GM23338 (cell line): Measurements from ENCODE around the gene NDUFA3. TPM values are rescaled to one million over a fixed set of nuclear protein-coding genes. Genes with fewer than 3 reads are reported as not detected.

Source experiments
- ATAC-seq: fragments of 200-7000 bp; cut with Tn5 transposase; 3 replicates; pipeline ENCODE4 v1.9.1; 2020
- DNase-seq: peaks from one replicate; pipeline ENCODE4 v3.0.0-alpha.2; 2015; ENCODE audit warnings: low spot score
- H2AFZ ChIP-seq: fragments of 200-600 bp; sonication (generic); 2 replicates; pipeline ENCODE4 v1.8.0; 2016; ENCODE audit warnings: antibody characterized with exemption, mild to moderate bottlenecking, moderate library complexity
- H3F3A ChIP-seq: fragments of 200-600 bp; sonication (generic); replicated peaks from 2 replicates; pipeline ENCODE4 v1.8.0; 2017; ENCODE audit warnings: antibody characterized with exemption, mixed run types, low read depth
- H3K27ac ChIP-seq: fragments of 200-600 bp; sonication (generic); 2 replicates; pipeline ENCODE4 v1.6.1; 2016; ENCODE audit warnings: low read depth
- H3K27me3 ChIP-seq: fragments of 200-600 bp; sonication (generic); 2 replicates; pipeline ENCODE4 v1.8.0; 2016; ENCODE audit warnings: mild to moderate bottlenecking, mixed run types, moderate library complexity; ENCODE audit not compliant: insufficient read depth
- H3K36me3 ChIP-seq: fragments of 200-600 bp; sonication (generic); 2 replicates; pipeline ENCODE4 v1.8.0; 2016; ENCODE audit warnings: mild to moderate bottlenecking; ENCODE audit not compliant: insufficient read depth
- H3K4me1 ChIP-seq: fragments of 200-600 bp; sonication (generic); 2 replicates; pipeline ENCODE4 v1.8.0; 2016; ENCODE audit warnings: mild to moderate bottlenecking, moderate library complexity; ENCODE audit not compliant: insufficient read depth
- H3K4me2 ChIP-seq: fragments of 200-600 bp; sonication (generic); 2 replicates; pipeline ENCODE4 v1.7.1; 2017; ENCODE audit warnings: mixed run types
- H3K4me3 ChIP-seq: fragments of 200-600 bp; sonication (generic); 2 replicates; pipeline ENCODE4 v1.6.1; 2016; ENCODE audit warnings: mixed run types
- H3K79me2 ChIP-seq: fragments of 200-600 bp; sonication (generic); replicated peaks from 2 replicates; pipeline ENCODE4 v1.8.0; 2017; ENCODE audit warnings: mild to moderate bottlenecking; ENCODE audit not compliant: insufficient read depth
- H3K9me2 ChIP-seq: fragments of 200-600 bp; sonication (generic); 2 replicates; pipeline ENCODE4 v1.8.0; 2017; ENCODE audit not compliant: insufficient read depth
- H4K20me1 ChIP-seq: fragments of 200-600 bp; sonication (generic); replicated peaks from 2 replicates; pipeline ENCODE4 v1.8.0; 2017; ENCODE audit warnings: mild to moderate bottlenecking; ENCODE audit not compliant: insufficient read depth
- H3K27ac Mint-ChIP-seq: 2 replicates; pipeline ENCODE4 v1.8.0; 2020; ENCODE audit warnings: inconsistent platforms, mild to moderate bottlenecking, moderate library complexity, mixed read lengths
- H3K27me3 Mint-ChIP-seq: 3 replicates; pipeline ENCODE4 v1.8.0; 2022; ENCODE audit warnings: low read depth, mild to moderate bottlenecking, moderate library complexity, mixed read lengths, inconsistent platforms; ENCODE audit not compliant: insufficient read depth, poor library complexity
- H3K36me3 Mint-ChIP-seq: 3 replicates; pipeline ENCODE4 v1.8.0; 2021; ENCODE audit warnings: low read depth, mild to moderate bottlenecking, inconsistent platforms, moderate library complexity, mixed read lengths
- H3K4me1 Mint-ChIP-seq: 3 replicates; pipeline ENCODE4 v1.8.0; 2020; ENCODE audit warnings: mild to moderate bottlenecking, inconsistent platforms, mixed read lengths
- H3K4me3 Mint-ChIP-seq: 3 replicates; pipeline ENCODE4 v1.8.0; 2021; ENCODE audit warnings: moderate library complexity, mild to moderate bottlenecking, inconsistent platforms, mixed read lengths
- H3K9me3 Mint-ChIP-seq: 3 replicates; pipeline ENCODE4 v1.8.0; 2020; ENCODE audit warnings: moderate library complexity, mild to moderate bottlenecking, inconsistent platforms, mixed read lengths
- ETS1 ChIP-seq: IDR thresholded peaks from 2 replicates; pipeline ENCODE4 v1.6.1; 2016; ENCODE audit warnings: antibody characterized with exemption
- EZH2 ChIP-seq: fragments of 200-600 bp; sonication (generic); IDR thresholded peaks from one replicate; pipeline ENCODE4 v1.8.0; 2017; ENCODE audit warnings: antibody characterized with exemption, mild to moderate bottlenecking, low read depth; ENCODE audit not compliant: unreplicated experiment
- JUNB ChIP-seq: IDR thresholded peaks from one replicate; pipeline ENCODE4 v1.6.1; 2016; ENCODE audit warnings: antibody characterized with exemption; ENCODE audit not compliant: unreplicated experiment
- NANOG ChIP-seq: IDR thresholded peaks from 2 replicates; pipeline ENCODE4 v1.6.1; 2016; ENCODE audit warnings: antibody characterized with exemption, borderline replicate concordance
- POLR2AphosphoS5 ChIP-seq: IDR thresholded peaks from 2 replicates; pipeline ENCODE4 v1.6.1; 2016; ENCODE audit warnings: antibody characterized with exemption, low read depth
- STAT1 ChIP-seq: IDR thresholded peaks from one replicate; pipeline ENCODE4 v1.6.1; 2016; ENCODE audit warnings: antibody characterized with exemption; ENCODE audit not compliant: unreplicated experiment
- ZNF114 ChIP-seq: fragments of 250-450 bp; sonication (Bioruptor Pico); IDR thresholded peaks from 2 replicates; pipeline ENCODE4 v1.5.0; 2020; ENCODE audit warnings: mild to moderate bottlenecking, moderate library complexity
- ZNF462 ChIP-seq: fragments of 250-450 bp; sonication (Bioruptor Pico); IDR thresholded peaks from 2 replicates; pipeline ENCODE4 v1.5.0; 2020; ENCODE audit warnings: mild to moderate bottlenecking, moderate library complexity
- polyA plus RNA-seq: library from polyadenylated mRNA; unstranded; fragments of >200 nt; fragmentation: Nextera tagmentation; extraction: Ambion mirVana; gene quantifications from 2 replicates; pipeline ENCODE4 v1.2.1, GENCODE V29; 2016
- total RNA-seq: library from RNA; depleted of rRNA; stranded (reverse); fragments of >200 nt; shearing (Covaris generic); gene quantifications from 2 replicates; pipeline ENCODE4 v1.2.3, GENCODE V29; 2014

Gene NDUFA3
- total and polyA plus RNA-seq, 2 experiments from 2014 or later: 28.4 to 691 TPM

GRCh38 chr19:54129617-54129996, 27.0 kb downstream of the NDUFA3 start:
- Mint-ChIP-seq H3K27me3 (peaks cover 16% of the 10 kb centered on the region), H3K4me1 (peaks cover 4% of the 10 kb centered on the region; the same call in 1 of the 3 replicates), H3K4me3 (no peak overlapping the region), H3K36me3 (peaks cover 47% of the 10 kb centered on the region), H3K9me3 (peaks cover 6% of the 10 kb centered on the region), H3K27ac (no peak overlapping the region)
- H2AFZ ChIP-seq: no peak overlapping the region
- H3K4me1 ChIP-seq: peaks cover 4% of the 10 kb centered on the region
- H3K36me3 ChIP-seq: peaks cover 7% of the 10 kb centered on the region; the same call in 1 of the 2 replicates
- no peaks in the 10 kb centered on the region for H3K79me2 ChIP-seq
- H3K27me3 ChIP-seq: no peaks in the 10 kb centered on the region
- H3K4me2 ChIP-seq: no peak overlapping the region
- DNase-seq (no peak), ATAC-seq (no peak)
- no peak for TF ChIP-seq EZH2
- no peak for TF ChIP-seq JUNB
- TF ChIP-seq ZNF462 (CRISPR knock-in tag): no peak
- no peak for TF ChIP-seq ETS1
- TF ChIP-seq ZNF114: no peak
- TF ChIP-seq POLR2AphosphoS5: no peak
- no peak for TF ChIP-seq NANOG
- TF ChIP-seq STAT1: no peak
- H3F3A ChIP-seq: peaks cover 9% of the 10 kb centered on the region
- no peak overlapping the region for H3K27ac ChIP-seq
- H4K20me1 ChIP-seq: no peaks in the 10 kb centered on the region; the same call in 1 of the 2 replicates
- H3K9me2 ChIP-seq: no peaks in the 10 kb centered on the region
- H3K4me3 ChIP-seq: no peak overlapping the region
